Keratinocyte (primary cell): ENCODE data around the gene AGPAT3. TPM values are rescaled to one million over a fixed set of nuclear protein-coding genes. Genes with fewer than 3 reads are reported as not detected.

ENCODE experiments used
- DNase-seq: peaks from one replicate; pipeline ENCODE4 v3.0.0-alpha.2; 2011; ENCODE audit warnings: low read depth, missing footprints, low spot score
- FAIRE-seq: peaks from 2 replicates; lab custom pipeline; 2011; peaks lifted over from hg19 to GRCh38; lab: Jason Lieb, UNC
- H2AFZ ChIP-seq: 2 replicates; pipeline ENCODE4 v1.6.0; 2012; ENCODE audit warnings: low read length, control low read depth, inconsistent platforms; ENCODE audit not compliant: control insufficient read depth
- H3K27ac ChIP-seq: 2 replicates; pipeline ENCODE4 v1.5.1; 2011; ENCODE audit warnings: low read length; ENCODE audit not compliant: control insufficient read depth, insufficient read depth
- H3K27me3 ChIP-seq: 3 replicates; pipeline ENCODE4 v1.6.0; 2011; ENCODE audit warnings: low read length; ENCODE audit not compliant: control insufficient read depth, insufficient read depth; ENCODE audit errors: extremely low read depth
- H3K36me3 ChIP-seq, 2 experiments: 2 replicates in 1 of 2; 3 replicates in 1 of 2; pipeline ENCODE4 v1.5.1; 2011; ENCODE audit warnings: low read length in 2 of 2, mild to moderate bottlenecking in 1 of 2; ENCODE audit not compliant: control insufficient read depth in 2 of 2, insufficient read depth in 2 of 2; ENCODE audit errors: extremely low read depth in 1 of 2
- H3K4me1 ChIP-seq: 3 replicates; pipeline ENCODE4 v1.5.1; 2011; ENCODE audit warnings: low read length; ENCODE audit not compliant: control insufficient read depth, insufficient read depth; ENCODE audit errors: extremely low read depth
- H3K4me2 ChIP-seq: 3 replicates; pipeline ENCODE4 v1.6.0; 2011; ENCODE audit warnings: low read depth, low read length; ENCODE audit not compliant: control insufficient read depth, insufficient read depth; ENCODE audit errors: extremely low read depth
- H3K4me3 ChIP-seq, 3 experiments: fragments of 200-600 bp in 1 of 3; sonication (generic) in 1 of 3; 2 replicates in 2 of 3; 3 replicates in 1 of 3; pipeline ENCODE4 v1.5.1; 2011 to 2016; ENCODE audit warnings: low read length in 3 of 3, mild to moderate bottlenecking in 3 of 3, control low read depth in 2 of 3, inconsistent platforms in 1 of 3, low read depth in 1 of 3, mixed read lengths in 1 of 3, mixed run types in 1 of 3, moderate library complexity in 1 of 3; ENCODE audit not compliant: control insufficient read depth in 2 of 3, insufficient read depth in 2 of 3; ENCODE audit errors: extremely low read depth in 1 of 3
- H3K79me2 ChIP-seq: 2 replicates; pipeline ENCODE4 v1.6.0; 2012; ENCODE audit warnings: low read length; ENCODE audit not compliant: control insufficient read depth, insufficient read depth
- H3K9ac ChIP-seq: 3 replicates; pipeline ENCODE4 v1.6.0; 2011; ENCODE audit warnings: low read length; ENCODE audit not compliant: control insufficient read depth, insufficient read depth; ENCODE audit errors: extremely low read depth
- H3K9me1 ChIP-seq: 3 replicates; pipeline ENCODE4 v1.6.0; 2011; ENCODE audit warnings: low read length; ENCODE audit not compliant: control insufficient read depth, insufficient read depth; ENCODE audit errors: extremely low read depth
- H3K9me3 ChIP-seq: 2 replicates; pipeline ENCODE4 v1.5.1; 2012; ENCODE audit warnings: low read depth, low read length; ENCODE audit not compliant: control insufficient read depth
- H4K20me1 ChIP-seq: 3 replicates; pipeline ENCODE4 v1.6.0; 2011; ENCODE audit warnings: low read length; ENCODE audit not compliant: control insufficient read depth, insufficient read depth; ENCODE audit errors: extremely low read depth
- EZH2 ChIP-seq: IDR thresholded peaks from one replicate; pipeline ENCODE4 v1.6.1; 2012; ENCODE audit warnings: inconsistent platforms, mild to moderate bottlenecking, low read length, moderate library complexity
- dilution Hi-C: fragments of 300-500 bp; cut with MboI; formaldehyde crosslinking; loops from one replicate; pipeline ENCODE4 v1.7.0; 2020; ENCODE audit warnings: low sequenced_read_pairs; ENCODE audit not compliant: extremely low pct_ligation_motif_present
- polyA plus RNA-seq, 5 experiments: library from polyadenylated mRNA; depleted of rRNA in 3 of 5; stranded (reverse) in 3 of 5; stranded (forward) in 1 of 5; unstranded in 1 of 5; fragments of >200 nt; gene quantifications; 1 replicate in 1 of 5; 2 replicates in 3 of 5; 3 replicates in 1 of 5; pipeline versions ENCODE4 v1.2.1 to v1.2.3, GENCODE V29; 2011 to 2012; ENCODE audit warnings: missing spikeins in 2 of 5, low read depth in 1 of 5, low replicate concordance in 1 of 5
- TF ChIP-seq, protein P1 (sequence below), 3 experiments: IDR thresholded peaks in 1 of 3; conservative IDR thresholded peaks in 1 of 3; optimal IDR thresholded peaks in 1 of 3; 2 replicates in 2 of 3; 3 replicates in 1 of 3; pipeline versions ENCODE3 to v1.5.1; 2011; ENCODE audit warnings: low read length in 3 of 3, mild to moderate bottlenecking in 3 of 3, moderate library complexity in 2 of 3, control low read depth in 1 of 3, inconsistent platforms in 1 of 3; ENCODE audit not compliant: insufficient read depth in 2 of 3; ENCODE audit errors: extremely low read depth in 1 of 3

AGPAT3 gene
- polyA plus RNA-seq, 1 donor (not counting 4 experiments of a cell fraction or from before 2014, with no cell fraction given): 21.7 TPM

DNA sequence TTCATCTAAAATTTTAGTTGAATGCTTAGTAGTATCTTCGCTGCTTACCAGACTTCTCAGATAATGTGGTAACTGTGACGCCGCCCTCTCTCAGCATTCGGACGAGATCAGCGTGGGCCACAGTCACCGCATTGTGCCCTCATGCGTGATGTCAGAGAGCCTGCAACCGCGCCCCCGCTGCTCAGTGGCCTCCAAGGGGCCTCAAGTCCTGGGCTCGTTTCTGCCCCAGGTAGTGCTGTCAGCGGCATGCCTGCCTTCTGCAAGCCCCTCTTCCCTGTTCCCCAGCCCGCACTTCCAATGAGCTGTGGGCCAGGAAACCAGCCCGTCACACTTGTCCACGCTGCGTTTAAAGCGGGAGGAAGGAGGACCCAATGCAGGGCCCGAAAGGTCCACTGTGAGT is 85.5 kb downstream of the AGPAT3 start:
- dilution Hi-C loops: no loop called here
- FAIRE-seq: no peak

DNA sequence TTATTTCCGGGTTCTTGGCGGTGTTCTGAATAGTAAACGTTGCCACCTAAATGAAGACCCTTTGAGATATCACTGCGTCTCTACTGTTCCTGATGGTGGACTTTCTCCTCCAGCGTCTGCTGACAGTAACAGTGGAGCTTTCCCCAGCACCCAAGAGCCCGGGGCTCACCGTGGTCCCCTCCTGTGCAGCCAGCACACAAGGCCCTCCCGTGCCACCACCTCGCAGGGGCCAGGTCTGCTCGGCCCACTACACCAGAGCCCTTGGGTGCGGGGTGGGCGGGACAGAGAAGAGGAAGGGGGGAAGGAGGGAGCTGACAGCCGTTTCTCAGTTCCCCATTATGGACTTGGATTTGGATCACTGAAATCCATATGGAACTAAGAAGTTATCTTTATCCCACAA is 85.9 kb downstream of the AGPAT3 start:
- Histone ChIP-seq H3K36me3 (peaks cover 0 to 2% of the 10 kb centered on the region in 2 experiments), H3K4me2 (no peak overlapping the region), H3K79me2 (no peaks in the 10 kb centered on the region), H4K20me1 (no peaks in the 10 kb centered on the region), H3K27me3 (no peaks in the 10 kb centered on the region), H3K4me1 (no peaks in the 10 kb centered on the region), H3K4me3 (no peak overlapping the region), H3K9me1 (no peaks in the 10 kb centered on the region), H3K9me3 (no peaks in the 10 kb centered on the region), H3K27ac (no peak overlapping the region), H3K9ac (no peak overlapping the region), H2AFZ (no peak overlapping the region)
- FAIRE-seq (no peak), DNase-seq (no peak)
- dilution Hi-C loops: no loop called here
- TF ChIP-seq, protein P1, sequence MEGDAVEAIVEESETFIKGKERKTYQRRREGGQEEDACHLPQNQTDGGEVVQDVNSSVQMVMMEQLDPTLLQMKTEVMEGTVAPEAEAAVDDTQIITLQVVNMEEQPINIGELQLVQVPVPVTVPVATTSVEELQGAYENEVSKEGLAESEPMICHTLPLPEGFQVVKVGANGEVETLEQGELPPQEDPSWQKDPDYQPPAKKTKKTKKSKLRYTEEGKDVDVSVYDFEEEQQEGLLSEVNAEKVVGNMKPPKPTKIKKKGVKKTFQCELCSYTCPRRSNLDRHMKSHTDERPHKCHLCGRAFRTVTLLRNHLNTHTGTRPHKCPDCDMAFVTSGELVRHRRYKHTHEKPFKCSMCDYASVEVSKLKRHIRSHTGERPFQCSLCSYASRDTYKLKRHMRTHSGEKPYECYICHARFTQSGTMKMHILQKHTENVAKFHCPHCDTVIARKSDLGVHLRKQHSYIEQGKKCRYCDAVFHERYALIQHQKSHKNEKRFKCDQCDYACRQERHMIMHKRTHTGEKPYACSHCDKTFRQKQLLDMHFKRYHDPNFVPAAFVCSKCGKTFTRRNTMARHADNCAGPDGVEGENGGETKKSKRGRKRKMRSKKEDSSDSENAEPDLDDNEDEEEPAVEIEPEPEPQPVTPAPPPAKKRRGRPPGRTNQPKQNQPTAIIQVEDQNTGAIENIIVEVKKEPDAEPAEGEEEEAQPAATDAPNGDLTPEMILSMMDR (optimal IDR thresholded peaks at IDR 0.05 in 1 of 3, IDR thresholded peaks at IDR 0.05 in 1 of 3, conservative IDR thresholded peaks at IDR 0.05 in 1 of 3; ENCODE audit: extremely low read depth in 1 of 3, insufficient read depth in 2 of 3, low read length in 3 of 3): no peak
- no peak for TF ChIP-seq EZH2

More for the DNA sequence above, 85.5 kb downstream of the AGPAT3 start:
- Histone ChIP-seq H3K9ac (no peak overlapping the region), H3K4me1 (no peaks in the 10 kb centered on the region), H2AFZ (no peak overlapping the region), H3K79me2 (no peaks in the 10 kb centered on the region), H4K20me1 (no peaks in the 10 kb centered on the region), H3K27ac (no peak overlapping the region), H3K4me3 (no peak overlapping the region), H3K9me3 (no peaks in the 10 kb centered on the region), H3K9me1 (no peaks in the 10 kb centered on the region), H3K36me3 (peaks cover 0 to 2% of the 10 kb centered on the region in 2 experiments), H3K27me3 (no peaks in the 10 kb centered on the region), H3K4me2 (no peak overlapping the region)
- TF ChIP-seq, protein P1 (optimal IDR thresholded peaks at IDR 0.05 in 1 of 3, IDR thresholded peaks at IDR 0.05 in 1 of 3, conservative IDR thresholded peaks at IDR 0.05 in 1 of 3; ENCODE audit: extremely low read depth in 1 of 3, insufficient read depth in 2 of 3, low read length in 3 of 3): no peak
- TF ChIP-seq EZH2: no peak
- no peak for DNase-seq
